GM23338 (cell line): ENCODE results near the gene AFF2. TPM values are rescaled to one million over a fixed set of nuclear protein-coding genes. Genes with fewer than 3 reads are reported as not detected.

Experiments used
- ATAC-seq: fragments of 200-7000 bp; cut with Tn5 transposase; 3 replicates; pipeline ENCODE4 v1.9.1; 2020
- DNase-seq: peaks from one replicate; pipeline ENCODE4 v3.0.0-alpha.2; 2015; ENCODE audit warnings: low spot score
- H2AFZ ChIP-seq: fragments of 200-600 bp; sonication (generic); 2 replicates; pipeline ENCODE4 v1.8.0; 2016; ENCODE audit warnings: antibody characterized with exemption, mild to moderate bottlenecking, moderate library complexity
- H3F3A ChIP-seq: fragments of 200-600 bp; sonication (generic); replicated peaks from 2 replicates; pipeline ENCODE4 v1.8.0; 2017; ENCODE audit warnings: antibody characterized with exemption, mixed run types, low read depth
- H3K27ac ChIP-seq: fragments of 200-600 bp; sonication (generic); 2 replicates; pipeline ENCODE4 v1.6.1; 2016; ENCODE audit warnings: low read depth
- H3K27me3 ChIP-seq: fragments of 200-600 bp; sonication (generic); 2 replicates; pipeline ENCODE4 v1.8.0; 2016; ENCODE audit warnings: mild to moderate bottlenecking, mixed run types, moderate library complexity; ENCODE audit not compliant: insufficient read depth
- H3K36me3 ChIP-seq: fragments of 200-600 bp; sonication (generic); 2 replicates; pipeline ENCODE4 v1.8.0; 2016; ENCODE audit warnings: mild to moderate bottlenecking; ENCODE audit not compliant: insufficient read depth
- H3K4me1 ChIP-seq: fragments of 200-600 bp; sonication (generic); 2 replicates; pipeline ENCODE4 v1.8.0; 2016; ENCODE audit warnings: mild to moderate bottlenecking, moderate library complexity; ENCODE audit not compliant: insufficient read depth
- H3K4me2 ChIP-seq: fragments of 200-600 bp; sonication (generic); 2 replicates; pipeline ENCODE4 v1.7.1; 2017; ENCODE audit warnings: mixed run types
- H3K4me3 ChIP-seq: fragments of 200-600 bp; sonication (generic); 2 replicates; pipeline ENCODE4 v1.6.1; 2016; ENCODE audit warnings: mixed run types
- H3K79me2 ChIP-seq: fragments of 200-600 bp; sonication (generic); replicated peaks from 2 replicates; pipeline ENCODE4 v1.8.0; 2017; ENCODE audit warnings: mild to moderate bottlenecking; ENCODE audit not compliant: insufficient read depth
- H3K9me2 ChIP-seq: fragments of 200-600 bp; sonication (generic); 2 replicates; pipeline ENCODE4 v1.8.0; 2017; ENCODE audit not compliant: insufficient read depth
- H4K20me1 ChIP-seq: fragments of 200-600 bp; sonication (generic); replicated peaks from 2 replicates; pipeline ENCODE4 v1.8.0; 2017; ENCODE audit warnings: mild to moderate bottlenecking; ENCODE audit not compliant: insufficient read depth
- H3K27ac Mint-ChIP-seq: 2 replicates; pipeline ENCODE4 v1.8.0; 2020; ENCODE audit warnings: inconsistent platforms, mild to moderate bottlenecking, moderate library complexity, mixed read lengths
- H3K27me3 Mint-ChIP-seq: 3 replicates; pipeline ENCODE4 v1.8.0; 2022; ENCODE audit warnings: low read depth, mild to moderate bottlenecking, moderate library complexity, mixed read lengths, inconsistent platforms; ENCODE audit not compliant: insufficient read depth, poor library complexity
- H3K36me3 Mint-ChIP-seq: 3 replicates; pipeline ENCODE4 v1.8.0; 2021; ENCODE audit warnings: low read depth, mild to moderate bottlenecking, inconsistent platforms, moderate library complexity, mixed read lengths
- H3K4me1 Mint-ChIP-seq: 3 replicates; pipeline ENCODE4 v1.8.0; 2020; ENCODE audit warnings: mild to moderate bottlenecking, inconsistent platforms, mixed read lengths
- H3K4me3 Mint-ChIP-seq: 3 replicates; pipeline ENCODE4 v1.8.0; 2021; ENCODE audit warnings: moderate library complexity, mild to moderate bottlenecking, inconsistent platforms, mixed read lengths
- H3K9me3 Mint-ChIP-seq: 3 replicates; pipeline ENCODE4 v1.8.0; 2020; ENCODE audit warnings: moderate library complexity, mild to moderate bottlenecking, inconsistent platforms, mixed read lengths
- EZH2 ChIP-seq: fragments of 200-600 bp; sonication (generic); IDR thresholded peaks from one replicate; pipeline ENCODE4 v1.8.0; 2017; ENCODE audit warnings: antibody characterized with exemption, mild to moderate bottlenecking, low read depth; ENCODE audit not compliant: unreplicated experiment
- EZH2phosphoT487 ChIP-seq: fragments of 200-600 bp; sonication (generic); IDR thresholded peaks from one replicate; pipeline ENCODE4 v1.8.1; 2018; ENCODE audit warnings: antibody characterized with exemption; ENCODE audit not compliant: unreplicated experiment
- JUNB ChIP-seq: IDR thresholded peaks from one replicate; pipeline ENCODE4 v1.6.1; 2016; ENCODE audit warnings: antibody characterized with exemption; ENCODE audit not compliant: unreplicated experiment
- POLR2AphosphoS5 ChIP-seq: IDR thresholded peaks from 2 replicates; pipeline ENCODE4 v1.6.1; 2016; ENCODE audit warnings: antibody characterized with exemption, low read depth
- STAT1 ChIP-seq: IDR thresholded peaks from one replicate; pipeline ENCODE4 v1.6.1; 2016; ENCODE audit warnings: antibody characterized with exemption; ENCODE audit not compliant: unreplicated experiment
- ZNF114 ChIP-seq: fragments of 250-450 bp; sonication (Bioruptor Pico); IDR thresholded peaks from 2 replicates; pipeline ENCODE4 v1.5.0; 2020; ENCODE audit warnings: mild to moderate bottlenecking, moderate library complexity
- polyA plus RNA-seq: library from polyadenylated mRNA; unstranded; fragments of >200 nt; fragmentation: Nextera tagmentation; extraction: Ambion mirVana; gene quantifications from 2 replicates; pipeline ENCODE4 v1.2.1, GENCODE V29; 2016
- total RNA-seq: library from RNA; depleted of rRNA; stranded (reverse); fragments of >200 nt; shearing (Covaris generic); gene quantifications from 2 replicates; pipeline ENCODE4 v1.2.3, GENCODE V29; 2014
- TF ChIP-seq, protein P1 (sequence below): fragments of 250-450 bp; sonication (Bioruptor Pico); IDR thresholded peaks from 2 replicates; pipeline ENCODE4 v1.5.0; 2020; ENCODE audit warnings: mild to moderate bottlenecking, moderate library complexity
- TF ChIP-seq, protein P2 (sequence below): IDR thresholded peaks from 2 replicates; pipeline ENCODE4 v1.6.1; 2016; ENCODE audit warnings: antibody characterized with exemption
- TF ChIP-seq, protein P3 (sequence below), 2 experiments: fragments of 200-600 bp in 1 of 2; sonication (generic) in 1 of 2; conservative IDR thresholded peaks; 2 replicates each; pipeline versions ENCODE4 v1.5.1 to v1.6.1; 2016 to 2017; ENCODE audit warnings: antibody characterized with exemption in 2 of 2, low read depth in 2 of 2, mild to moderate bottlenecking in 2 of 2, moderate library complexity in 1 of 2

AFF2 gene
- total and polyA plus RNA-seq, 2 experiments from 2014 or later: 1.6 to 5.8 TPM

DNA sequence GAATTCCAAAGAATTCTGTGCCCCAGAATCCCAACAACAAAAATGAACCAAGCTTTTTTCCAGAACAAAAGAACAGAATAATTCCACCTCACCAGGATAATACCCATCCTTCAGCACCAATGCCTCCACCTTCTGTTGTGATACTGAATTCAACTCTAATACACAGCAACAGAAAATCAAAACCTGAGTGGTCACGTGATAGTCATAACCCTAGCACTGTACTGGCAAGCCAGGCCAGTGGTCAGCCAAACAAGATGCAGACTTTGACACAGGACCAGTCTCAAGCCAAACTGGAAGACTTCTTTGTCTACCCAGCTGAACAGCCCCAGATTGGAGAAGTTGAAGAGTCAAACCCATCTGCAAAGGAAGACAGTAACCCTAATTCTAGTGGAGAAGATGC, 161.6 kb downstream of the AFF2 start (continued):
- TF ChIP-seq, protein P1, sequence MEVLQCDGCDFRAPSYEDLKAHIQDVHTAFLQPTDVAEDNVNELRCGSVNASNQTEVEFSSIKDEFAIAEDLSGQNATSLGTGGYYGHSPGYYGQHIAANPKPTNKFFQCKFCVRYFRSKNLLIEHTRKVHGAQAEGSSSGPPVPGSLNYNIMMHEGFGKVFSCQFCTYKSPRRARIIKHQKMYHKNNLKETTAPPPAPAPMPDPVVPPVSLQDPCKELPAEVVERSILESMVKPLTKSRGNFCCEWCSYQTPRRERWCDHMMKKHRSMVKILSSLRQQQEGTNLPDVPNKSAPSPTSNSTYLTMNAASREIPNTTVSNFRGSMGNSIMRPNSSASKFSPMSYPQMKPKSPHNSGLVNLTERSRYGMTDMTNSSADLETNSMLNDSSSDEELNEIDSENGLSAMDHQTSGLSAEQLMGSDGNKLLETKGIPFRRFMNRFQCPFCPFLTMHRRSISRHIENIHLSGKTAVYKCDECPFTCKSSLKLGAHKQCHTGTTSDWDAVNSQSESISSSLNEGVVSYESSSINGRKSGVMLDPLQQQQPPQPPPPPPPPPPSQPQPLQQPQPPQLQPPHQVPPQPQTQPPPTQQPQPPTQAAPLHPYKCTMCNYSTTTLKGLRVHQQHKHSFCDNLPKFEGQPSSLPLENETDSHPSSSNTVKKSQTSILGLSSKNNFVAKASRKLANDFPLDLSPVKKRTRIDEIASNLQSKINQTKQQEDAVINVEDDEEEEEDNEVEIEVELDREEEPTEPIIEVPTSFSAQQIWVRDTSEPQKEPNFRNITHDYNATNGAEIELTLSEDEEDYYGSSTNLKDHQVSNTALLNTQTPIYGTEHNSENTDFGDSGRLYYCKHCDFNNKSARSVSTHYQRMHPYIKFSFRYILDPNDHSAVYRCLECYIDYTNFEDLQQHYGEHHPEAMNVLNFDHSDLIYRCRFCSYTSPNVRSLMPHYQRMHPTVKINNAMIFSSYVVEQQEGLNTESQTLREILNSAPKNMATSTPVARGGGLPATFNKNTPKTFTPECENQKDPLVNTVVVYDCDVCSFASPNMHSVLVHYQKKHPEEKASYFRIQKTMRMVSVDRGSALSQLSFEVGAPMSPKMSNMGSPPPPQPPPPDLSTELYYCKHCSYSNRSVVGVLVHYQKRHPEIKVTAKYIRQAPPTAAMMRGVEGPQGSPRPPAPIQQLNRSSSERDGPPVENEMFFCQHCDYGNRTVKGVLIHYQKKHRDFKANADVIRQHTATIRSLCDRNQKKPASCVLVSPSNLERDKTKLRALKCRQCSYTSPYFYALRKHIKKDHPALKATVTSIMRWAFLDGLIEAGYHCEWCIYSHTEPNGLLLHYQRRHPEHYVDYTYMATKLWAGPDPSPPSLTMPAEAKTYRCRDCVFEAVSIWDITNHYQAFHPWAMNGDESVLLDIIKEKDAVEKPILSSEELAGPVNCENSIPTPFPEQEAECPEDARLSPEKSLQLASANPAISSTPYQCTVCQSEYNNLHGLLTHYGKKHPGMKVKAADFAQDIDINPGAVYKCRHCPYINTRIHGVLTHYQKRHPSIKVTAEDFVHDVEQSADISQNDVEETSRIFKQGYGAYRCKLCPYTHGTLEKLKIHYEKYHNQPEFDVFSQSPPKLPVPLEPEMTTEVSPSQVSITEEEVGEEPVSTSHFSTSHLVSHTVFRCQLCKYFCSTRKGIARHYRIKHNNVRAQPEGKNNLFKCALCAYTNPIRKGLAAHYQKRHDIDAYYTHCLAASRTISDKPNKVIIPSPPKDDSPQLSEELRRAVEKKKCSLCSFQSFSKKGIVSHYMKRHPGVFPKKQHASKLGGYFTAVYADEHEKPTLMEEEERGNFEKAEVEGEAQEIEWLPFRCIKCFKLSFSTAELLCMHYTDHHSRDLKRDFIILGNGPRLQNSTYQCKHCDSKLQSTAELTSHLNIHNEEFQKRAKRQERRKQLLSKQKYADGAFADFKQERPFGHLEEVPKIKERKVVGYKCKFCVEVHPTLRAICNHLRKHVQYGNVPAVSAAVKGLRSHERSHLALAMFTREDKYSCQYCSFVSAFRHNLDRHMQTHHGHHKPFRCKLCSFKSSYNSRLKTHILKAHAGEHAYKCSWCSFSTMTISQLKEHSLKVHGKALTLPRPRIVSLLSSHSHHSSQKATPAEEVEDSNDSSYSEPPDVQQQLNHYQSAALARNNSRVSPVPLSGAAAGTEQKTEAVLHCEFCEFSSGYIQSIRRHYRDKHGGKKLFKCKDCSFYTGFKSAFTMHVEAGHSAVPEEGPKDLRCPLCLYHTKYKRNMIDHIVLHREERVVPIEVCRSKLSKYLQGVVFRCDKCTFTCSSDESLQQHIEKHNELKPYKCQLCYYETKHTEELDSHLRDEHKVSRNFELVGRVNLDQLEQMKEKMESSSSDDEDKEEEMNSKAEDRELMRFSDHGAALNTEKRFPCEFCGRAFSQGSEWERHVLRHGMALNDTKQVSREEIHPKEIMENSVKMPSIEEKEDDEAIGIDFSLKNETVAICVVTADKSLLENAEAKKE (CRISPR knock-in tag): no peak
- TF ChIP-seq STAT1: no peak
- TF ChIP-seq, protein P2, sequence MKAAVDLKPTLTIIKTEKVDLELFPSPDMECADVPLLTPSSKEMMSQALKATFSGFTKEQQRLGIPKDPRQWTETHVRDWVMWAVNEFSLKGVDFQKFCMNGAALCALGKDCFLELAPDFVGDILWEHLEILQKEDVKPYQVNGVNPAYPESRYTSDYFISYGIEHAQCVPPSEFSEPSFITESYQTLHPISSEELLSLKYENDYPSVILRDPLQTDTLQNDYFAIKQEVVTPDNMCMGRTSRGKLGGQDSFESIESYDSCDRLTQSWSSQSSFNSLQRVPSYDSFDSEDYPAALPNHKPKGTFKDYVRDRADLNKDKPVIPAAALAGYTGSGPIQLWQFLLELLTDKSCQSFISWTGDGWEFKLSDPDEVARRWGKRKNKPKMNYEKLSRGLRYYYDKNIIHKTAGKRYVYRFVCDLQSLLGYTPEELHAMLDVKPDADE: no peak
- TF ChIP-seq POLR2AphosphoS5: no peak
- no peak for TF ChIP-seq JUNB
- TF ChIP-seq, protein P3, sequence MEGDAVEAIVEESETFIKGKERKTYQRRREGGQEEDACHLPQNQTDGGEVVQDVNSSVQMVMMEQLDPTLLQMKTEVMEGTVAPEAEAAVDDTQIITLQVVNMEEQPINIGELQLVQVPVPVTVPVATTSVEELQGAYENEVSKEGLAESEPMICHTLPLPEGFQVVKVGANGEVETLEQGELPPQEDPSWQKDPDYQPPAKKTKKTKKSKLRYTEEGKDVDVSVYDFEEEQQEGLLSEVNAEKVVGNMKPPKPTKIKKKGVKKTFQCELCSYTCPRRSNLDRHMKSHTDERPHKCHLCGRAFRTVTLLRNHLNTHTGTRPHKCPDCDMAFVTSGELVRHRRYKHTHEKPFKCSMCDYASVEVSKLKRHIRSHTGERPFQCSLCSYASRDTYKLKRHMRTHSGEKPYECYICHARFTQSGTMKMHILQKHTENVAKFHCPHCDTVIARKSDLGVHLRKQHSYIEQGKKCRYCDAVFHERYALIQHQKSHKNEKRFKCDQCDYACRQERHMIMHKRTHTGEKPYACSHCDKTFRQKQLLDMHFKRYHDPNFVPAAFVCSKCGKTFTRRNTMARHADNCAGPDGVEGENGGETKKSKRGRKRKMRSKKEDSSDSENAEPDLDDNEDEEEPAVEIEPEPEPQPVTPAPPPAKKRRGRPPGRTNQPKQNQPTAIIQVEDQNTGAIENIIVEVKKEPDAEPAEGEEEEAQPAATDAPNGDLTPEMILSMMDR (conservative IDR thresholded peaks at IDR 0.05; ENCODE audit: low read depth in 2 of 2): no peak

DNA sequence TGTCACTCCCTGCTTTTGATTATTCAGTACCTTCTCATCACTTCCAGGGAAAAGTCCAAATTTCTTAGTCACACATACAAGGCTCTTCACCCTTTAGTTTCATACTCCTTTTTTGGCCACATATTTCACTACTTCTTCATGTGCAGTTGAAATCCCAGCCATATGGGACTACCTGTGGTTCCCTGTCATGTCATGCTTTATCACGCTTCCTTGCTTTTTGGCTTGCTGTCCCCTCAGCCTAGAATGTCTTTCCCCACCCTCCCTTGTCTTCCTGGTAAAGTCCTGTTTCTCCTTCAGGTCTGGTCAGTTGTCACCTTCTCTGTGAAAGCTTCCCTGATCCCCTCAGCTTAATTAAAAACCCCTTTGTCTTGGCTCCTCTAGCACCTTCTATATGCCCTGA, 163.8 kb downstream of the AFF2 start:
- no peaks in the 10 kb centered on the region for H4K20me1 ChIP-seq
- H3K27me3 ChIP-seq: no peaks in the 10 kb centered on the region
- no peaks in the 10 kb centered on the region for H3K79me2 ChIP-seq
- no peaks in the 10 kb centered on the region for H3K4me1 ChIP-seq
- H3K4me3 ChIP-seq: no peak overlapping the region
- no peaks in the 10 kb centered on the region for H3K9me2 ChIP-seq
- Mint-ChIP-seq H3K27me3 (no peaks in the 10 kb centered on the region), H3K9me3 (peaks cover 19% of the 10 kb centered on the region), H3K4me1 (no peaks in the 10 kb centered on the region), H3K36me3 (peaks cover 26% of the 10 kb centered on the region), H3K27ac (no peak overlapping the region), H3K4me3 (no peak overlapping the region)
- TF ChIP-seq EZH2 (no peak), ZNF114 (CRISPR knock-in tag) (no peak), EZH2phosphoT487 (no peak)
- TF ChIP-seq, protein P2: no peak
- TF ChIP-seq, protein P3 (conservative IDR thresholded peaks at IDR 0.05; ENCODE audit: low read depth in 2 of 2): no peak
- H3F3A ChIP-seq: no peaks in the 10 kb centered on the region
- no peak overlapping the region for H3K27ac ChIP-seq
- H3K36me3 ChIP-seq: no peaks in the 10 kb centered on the region
- DNase-seq (no peak), ATAC-seq (no peak)
- H3K4me2 ChIP-seq: no peak overlapping the region
- no peak overlapping the region for H2AFZ ChIP-seq
